Non-pigmented ciliary epithelial cell (primary cell): Measurements from ENCODE around the gene SHISA7.

Source experiments
- DNase-seq: peaks from one replicate; pipeline ENCODE4 v3.0.0-alpha.2; 2010; ENCODE audit warnings: low read depth

Gene SHISA7

GRCh38 chr19:55443045-55443823, at the start of gene SHISA7:
SHISA7 (minus strand) TSS chr19:55443300; CDS start chr19:55442863, 437 bp downstream.
- DNase-seq: no peak

- DNase-seq: no peak
These were observed 49.4 kb upstream of the SHISA7 start for GRCh38 chr19:55492362-55492944.

GRCh38 chr19:55491546-55492360, 48.7 kb upstream of the SHISA7 start:
- no peak for DNase-seq

GRCh38 chr19:55490478-55491432, 47.7 kb upstream of the SHISA7 start:
- no peak for DNase-seq

GRCh38 chr19:55489711-55490477, 46.8 kb upstream of the SHISA7 start:
- DNase-seq: no peak

GRCh38 chr19:55488986-55489710, 46.0 kb upstream of the SHISA7 start:
- no peak for DNase-seq

- no peak for DNase-seq
These were observed 45.0 kb upstream of the SHISA7 start, which contains the start of gene SSC5D for GRCh38 chr19:55487924-55488687. SSC5D (plus strand) TSS chr19:55488436; CDS start chr19:55488590, 154 bp downstream.

- peak; percentile 81 for DNase-seq
These were observed 44.1 kb upstream of the SHISA7 start for GRCh38 chr19:55486971-55487923.

- no peak for DNase-seq
These were observed 43.2 kb upstream of the SHISA7 start for GRCh38 chr19:55486043-55486970.

GRCh38 chr19:55485439-55486011, 42.4 kb upstream of the SHISA7 start:
- no peak for DNase-seq

- DNase-seq: no peak
These were observed 41.7 kb upstream of the SHISA7 start, which contains the start of gene NAT14 for GRCh38 chr19:55484593-55485438. NAT14 (plus strand) TSS chr19:55485188; CDS start chr19:55485709, 521 bp downstream.

- no peak for DNase-seq
These were observed 40.8 kb upstream of the SHISA7 start for GRCh38 chr19:55483706-55484592.

GRCh38 chr19:55482967-55483705, 40.0 kb upstream of the SHISA7 start:
- DNase-seq: no peak
